ENCODE results near the gene STIMATE. TPM values are rescaled to one million over a fixed set of nuclear protein-coding genes. Genes with fewer than 3 reads are reported as not detected.
A peak's percentile ranks its signal among the peaks of the same experiment; 100 is the strongest.

The STIMATE gene
- total RNA-seq, 6 experiments from 2014 or later, result 17.4 to 48.5 (median 33.8) TPM

- peaks cover 0 to 62% (median 27%) of the 10 kb centered on the region in 4 donors for H3K36me3 ChIP-seq
- WGBS (ENCODE audit: insufficient coverage, low coverage, low lambda C conversion rate, missing lambda C conversion rate), result 10% methylated on average over 3 of the region's 10 CpGs
- H3K4me1 ChIP-seq, result peaks cover 0 to 55% (median 19%) of the 10 kb centered on the region in 4 donors
- peak overlapping the region; percentile 50 to 94 (median 71) for H3K4me3 ChIP-seq
- H3K27me3 ChIP-seq, result no peaks in the 10 kb centered on the region
- TF ChIP-seq, protein P1, sequence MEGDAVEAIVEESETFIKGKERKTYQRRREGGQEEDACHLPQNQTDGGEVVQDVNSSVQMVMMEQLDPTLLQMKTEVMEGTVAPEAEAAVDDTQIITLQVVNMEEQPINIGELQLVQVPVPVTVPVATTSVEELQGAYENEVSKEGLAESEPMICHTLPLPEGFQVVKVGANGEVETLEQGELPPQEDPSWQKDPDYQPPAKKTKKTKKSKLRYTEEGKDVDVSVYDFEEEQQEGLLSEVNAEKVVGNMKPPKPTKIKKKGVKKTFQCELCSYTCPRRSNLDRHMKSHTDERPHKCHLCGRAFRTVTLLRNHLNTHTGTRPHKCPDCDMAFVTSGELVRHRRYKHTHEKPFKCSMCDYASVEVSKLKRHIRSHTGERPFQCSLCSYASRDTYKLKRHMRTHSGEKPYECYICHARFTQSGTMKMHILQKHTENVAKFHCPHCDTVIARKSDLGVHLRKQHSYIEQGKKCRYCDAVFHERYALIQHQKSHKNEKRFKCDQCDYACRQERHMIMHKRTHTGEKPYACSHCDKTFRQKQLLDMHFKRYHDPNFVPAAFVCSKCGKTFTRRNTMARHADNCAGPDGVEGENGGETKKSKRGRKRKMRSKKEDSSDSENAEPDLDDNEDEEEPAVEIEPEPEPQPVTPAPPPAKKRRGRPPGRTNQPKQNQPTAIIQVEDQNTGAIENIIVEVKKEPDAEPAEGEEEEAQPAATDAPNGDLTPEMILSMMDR (IDR thresholded peaks at IDR 0.05), result peak; percentile 22 to 45 (median 40)
- peak; percentile 84 for TF ChIP-seq POLR2A (IDR thresholded peaks at IDR 0.05)
- intact Hi-C loops (cut with DNase I), result no loop called here
- peak; percentile 83 to 95 (median 93) for DNase-seq
- peak; percentile 41 to 74 (median 50) for ATAC-seq
- H3K27ac ChIP-seq, result peak overlapping the region; percentile 43 to 95 (median 56)
- no peaks in the 10 kb centered on the region for H3K9me3 ChIP-seq
These were observed 69.4 kb downstream of the STIMATE start for GRCh38 chr3:52827866-52828376.

GRCh38 chr3:52827441-52827840, 69.9 kb downstream of the STIMATE start:
- Histone ChIP-seq H3K4me1 (peaks cover 0 to 52% (median 17%) of the 10 kb centered on the region in 4 donors), H3K36me3 (peaks cover 0 to 67% (median 31%) of the 10 kb centered on the region in 4 donors), H3K27me3 (no peaks in the 10 kb centered on the region), H3K4me3 (peak overlapping the region; percentile 14 to 94 (median 71)), H3K9me3 (no peaks in the 10 kb centered on the region), H3K27ac (peak overlapping the region; percentile 33 to 95 (median 56))
- WGBS (ENCODE audit: insufficient coverage, low coverage, low lambda C conversion rate, missing lambda C conversion rate), result no CpG with 5 or more reads among the region's 9 CpGs
- intact Hi-C loops (cut with DNase I), result no loop called here
- no peak for ATAC-seq
- DNase-seq, result no peak
- TF ChIP-seq, protein P1 (IDR thresholded peaks at IDR 0.05), result no peak
- TF ChIP-seq POLR2A (IDR thresholded peaks at IDR 0.05), result no peak

DNA sequence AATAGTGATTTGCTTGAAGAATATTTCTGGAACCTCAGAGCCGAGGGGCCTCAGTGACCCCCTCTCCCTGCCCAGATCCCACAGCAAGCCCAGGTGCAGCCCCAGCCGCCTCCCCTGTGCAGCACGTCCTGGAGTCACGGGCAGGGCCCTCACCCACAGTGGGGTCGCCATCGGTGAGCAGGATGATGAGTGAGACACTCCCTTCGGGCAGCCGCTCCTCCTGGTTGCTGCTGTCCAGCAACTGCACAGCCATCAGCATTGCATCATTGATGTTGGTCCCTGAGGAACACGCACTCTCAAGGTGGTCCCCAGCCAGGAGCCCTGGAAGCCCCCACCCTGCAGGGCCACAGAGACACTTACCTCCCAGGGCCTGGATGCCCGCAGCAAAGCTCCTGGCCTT, 73.3 kb downstream of the STIMATE start:
- 70% methylated on average over 2 of the region's 10 CpGs for WGBS (ENCODE audit: insufficient coverage, low coverage, low lambda C conversion rate, missing lambda C conversion rate)
- DNase-seq (no peak), ATAC-seq (no peak)
- TF ChIP-seq, protein P1 (IDR thresholded peaks at IDR 0.05), result no peak
- TF ChIP-seq POLR2A (IDR thresholded peaks at IDR 0.05), result no peak
- H3K4me1 ChIP-seq, result peaks cover 0 to 60% (median 17%) of the 10 kb centered on the region in 4 donors
- H3K4me3 ChIP-seq, result no peak overlapping the region
- intact Hi-C loops (cut with DNase I), result no loop called here
- peaks cover 0 to 96% (median 49%) of the 10 kb centered on the region in 4 donors for H3K36me3 ChIP-seq
- peak overlapping the region in 1 of 3 donors; percentile 37 for H3K27ac ChIP-seq
- no peaks in the 10 kb centered on the region for H3K9me3 ChIP-seq
- no peaks in the 10 kb centered on the region for H3K27me3 ChIP-seq

- no peaks in the 10 kb centered on the region for H3K27me3 ChIP-seq
These were observed 75.0 kb downstream of the STIMATE start for GRCh38 chr3:52822363-52822762.

More at GRCh38 chr3:52822363-52822762, 75.0 kb downstream of the STIMATE start:
- ATAC-seq, result no peak
- Histone ChIP-seq H3K4me1 (peaks cover 0 to 57% (median 19%) of the 10 kb centered on the region in 4 donors), H3K36me3 (peaks cover 0 to 100% (median 56%) of the 10 kb centered on the region in 4 donors), H3K4me3 (no peak overlapping the region), H3K9me3 (no peaks in the 10 kb centered on the region), H3K27ac (peak overlapping the region in 1 of 3 donors; percentile 37)
- 90% methylated on average over 2 of the region's 5 CpGs for WGBS (ENCODE audit: insufficient coverage, low coverage, low lambda C conversion rate, missing lambda C conversion rate)
- TF ChIP-seq POLR2A (IDR thresholded peaks at IDR 0.05), result no peak
- TF ChIP-seq, protein P1 (IDR thresholded peaks at IDR 0.05), result no peak
- intact Hi-C loops (cut with DNase I), result no loop called here
- no peak for DNase-seq
